GM21737 (cell line): ENCODE results near the gene ATIC.

ENCODE experiments used
- ATAC-seq: cut with Tn5 transposase; IDR thresholded peaks from one replicate; pipeline ENCODE4 v1.9.1; 2021; ENCODE audit warnings: mild to moderate bottlenecking, moderate library complexity; ENCODE audit not compliant: unreplicated experiment

Gene ATIC

GRCh38 chr2:215396595-215397313, 84.9 kb downstream of the ATIC start:
- ATAC-seq, result no peak

DNA sequence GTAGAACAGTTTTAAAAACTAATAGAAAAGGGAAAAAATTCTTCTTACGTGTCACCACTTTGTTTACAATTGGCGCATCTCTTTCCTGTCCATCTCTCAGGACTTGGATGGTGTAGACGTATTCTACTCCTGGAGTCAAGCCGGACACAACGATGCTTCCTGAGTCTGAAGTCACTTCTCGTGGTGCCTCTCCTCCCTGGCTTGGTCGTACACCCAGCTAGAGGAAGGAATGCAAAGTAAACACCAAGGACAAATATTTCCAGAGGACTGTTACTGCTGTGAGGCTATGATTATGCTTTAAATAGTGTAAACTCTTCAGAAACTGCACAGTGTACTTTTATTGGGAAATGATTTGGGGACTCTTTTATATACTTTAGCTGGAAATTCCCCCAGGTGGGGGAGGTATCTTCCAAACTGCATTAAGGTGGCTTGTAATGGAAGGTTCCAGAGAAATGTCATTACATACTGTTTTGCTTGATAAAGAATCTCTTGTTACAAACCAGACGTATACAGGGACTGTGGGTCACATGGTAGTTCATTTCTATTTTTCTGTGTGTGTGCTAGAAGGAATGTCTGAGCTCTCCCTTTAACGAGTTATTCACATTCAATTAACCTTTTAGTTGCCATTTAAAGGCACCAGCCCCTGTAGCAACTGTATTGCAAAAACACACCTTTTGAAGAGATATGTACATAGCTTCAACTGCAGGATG, 85.9 kb downstream of the ATIC start:
- no peak for ATAC-seq

DNA sequence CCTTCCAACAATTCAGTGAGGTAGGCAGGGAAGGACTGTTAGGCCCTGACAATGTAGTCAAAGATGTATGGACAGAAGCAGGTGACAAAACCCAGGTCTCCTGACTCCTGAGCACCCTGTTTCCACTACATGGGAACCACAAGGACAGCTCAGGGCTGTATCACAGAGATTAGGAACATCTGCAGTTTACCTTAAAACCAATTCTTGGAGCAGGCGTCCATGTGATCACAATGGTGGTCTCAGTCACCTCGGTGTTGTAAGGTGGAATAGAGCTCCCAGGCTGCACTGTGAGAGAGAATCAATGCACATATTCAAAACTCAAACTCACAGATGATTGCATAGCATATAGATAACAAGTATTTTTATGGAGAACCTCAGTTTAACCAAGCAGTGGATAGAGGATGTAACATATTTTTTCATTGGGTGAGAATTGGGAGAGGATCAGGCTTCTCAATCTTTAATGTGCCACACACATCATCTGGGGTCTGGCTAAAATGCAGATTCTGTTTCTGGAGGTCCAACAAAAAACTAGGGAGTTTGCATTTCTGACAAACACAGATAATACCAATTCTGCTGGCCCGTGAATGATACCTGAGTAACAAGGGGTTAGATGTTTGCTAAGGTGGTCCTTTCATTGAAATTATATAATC, 87.3 kb downstream of the ATIC start:
- ATAC-seq, result no peak
